CD4-positive, alpha-beta T cell (primary cell): ENCODE data around the gene VIPR2. TPM values are rescaled to one million over a fixed set of nuclear protein-coding genes. Genes with fewer than 3 reads are reported as not detected.
A peak's percentile ranks its signal among the peaks of the same experiment; 100 is the strongest.

Experiments used
- ATAC-seq: fragments of 200-7000 bp; cut with Tn5 transposase; one replicate; pipeline ENCODE4 v1.10.0; 2022; ENCODE audit warnings: mild to moderate bottlenecking; ENCODE audit not compliant: poor library complexity
- CTCF ChIA-PET: fragments of 350-600 bp; sonication (Branson Sonifier 250); formaldehyde crosslinking; loops from one replicate; lab custom pipeline; 2021; ENCODE audit warnings: antibody characterized with exemption, inconsistent platforms; lab: Charles Lee
- POLR2A ChIA-PET: fragments of 350-600 bp; sonication (Branson Sonifier 250); formaldehyde crosslinking; loops from one replicate; lab custom pipeline; 2021; ENCODE audit warnings: antibody characterized with exemption, inconsistent platforms; lab: Charles Lee
- DNase-seq, 14 experiments: peaks; one replicate each; pipeline ENCODE4 v3.0.0-alpha.2; 2013 to 2020; ENCODE audit warnings: mixed read lengths in 2 of 14
- H3K27ac ChIP-seq, 2 donors: one replicate each; pipeline versions ENCODE4 v1.5.1 to v1.7.0; 2013; ENCODE audit warnings: low read length in 2 of 2, low read depth in 1 of 2, mild to moderate bottlenecking in 1 of 2
- H3K27me3 ChIP-seq, 2 experiments: 1 replicate in 1 of 2; 2 replicates in 1 of 2; pipeline versions ENCODE4 v1.6.1 to v1.7.0; 2013; ENCODE audit warnings: low read length in 2 of 2, control low read depth in 1 of 2, mild to moderate bottlenecking in 1 of 2, moderate library complexity in 1 of 2; ENCODE audit not compliant: insufficient read depth in 2 of 2, control insufficient read depth in 1 of 2
- H3K36me3 ChIP-seq: one replicate; pipeline ENCODE4 v1.6.1; 2013; ENCODE audit warnings: low read length, control low read depth; ENCODE audit not compliant: insufficient read depth
- H3K4me1 ChIP-seq: one replicate; pipeline ENCODE4 v1.6.1; 2013; ENCODE audit warnings: low read length, control low read depth; ENCODE audit not compliant: insufficient read depth
- H3K4me3 ChIP-seq: one replicate; pipeline ENCODE4 v1.5.1; 2013; ENCODE audit warnings: mild to moderate bottlenecking, low read length, moderate library complexity
- H3K9me3 ChIP-seq, 2 experiments: 1 replicate in 1 of 2; 2 replicates in 1 of 2; pipeline versions ENCODE4 v1.6.1 to v1.7.0; 2013; ENCODE audit warnings: low read length in 2 of 2, mild to moderate bottlenecking in 2 of 2, control low read depth in 1 of 2, moderate library complexity in 1 of 2; ENCODE audit not compliant: control insufficient read depth in 1 of 2, insufficient read depth in 1 of 2
- H3K27ac Mint-ChIP-seq: one replicate; pipeline ENCODE4 v1.8.0; 2020; ENCODE audit warnings: mixed read lengths
- H3K27me3 Mint-ChIP-seq: one replicate; pipeline ENCODE4 v1.8.0; 2021; ENCODE audit warnings: mixed read lengths
- H3K36me3 Mint-ChIP-seq: one replicate; pipeline ENCODE4 v1.8.0; 2021; ENCODE audit warnings: low read depth, mixed read lengths
- H3K4me1 Mint-ChIP-seq: one replicate; pipeline ENCODE4 v1.8.0; 2021; ENCODE audit warnings: low read depth, mixed read lengths
- H3K4me3 Mint-ChIP-seq: one replicate; pipeline ENCODE4 v1.8.0; 2020; ENCODE audit warnings: mild to moderate bottlenecking, mixed read lengths
- H3K9me3 Mint-ChIP-seq: one replicate; pipeline ENCODE4 v1.8.0; 2020; ENCODE audit warnings: mixed read lengths
- intact Hi-C, 2 experiments: fragments of 100-400 bp; cut with DNase I in 1 of 2; cut with micrococcal nuclease in 1 of 2; formaldehyde crosslinking; loops; one replicate each; pipeline versions ENCODE4 v1.15.1 to v1.9.0; 2023 to 2025; cut with DNase I, micrococcal nuclease
- total RNA-seq, 174 experiments: library from RNA in 2 of 174; stranded (reverse) in 2 of 174; gene quantifications; one replicate each; pipeline ENCODE4 v1.2.3 and lab custom pipeline; 2021 to 2026
- TF ChIP-seq, protein P1 (sequence below): fragments of 200-600 bp; IDR thresholded peaks from one replicate; pipeline ENCODE4 v1.8.0; 2022; ENCODE audit warnings: antibody characterized with exemption, mild to moderate bottlenecking

The VIPR2 gene
- total RNA-seq, 2 experiments from 2014 or later: 0.59 to 0.80 TPM

DNA sequence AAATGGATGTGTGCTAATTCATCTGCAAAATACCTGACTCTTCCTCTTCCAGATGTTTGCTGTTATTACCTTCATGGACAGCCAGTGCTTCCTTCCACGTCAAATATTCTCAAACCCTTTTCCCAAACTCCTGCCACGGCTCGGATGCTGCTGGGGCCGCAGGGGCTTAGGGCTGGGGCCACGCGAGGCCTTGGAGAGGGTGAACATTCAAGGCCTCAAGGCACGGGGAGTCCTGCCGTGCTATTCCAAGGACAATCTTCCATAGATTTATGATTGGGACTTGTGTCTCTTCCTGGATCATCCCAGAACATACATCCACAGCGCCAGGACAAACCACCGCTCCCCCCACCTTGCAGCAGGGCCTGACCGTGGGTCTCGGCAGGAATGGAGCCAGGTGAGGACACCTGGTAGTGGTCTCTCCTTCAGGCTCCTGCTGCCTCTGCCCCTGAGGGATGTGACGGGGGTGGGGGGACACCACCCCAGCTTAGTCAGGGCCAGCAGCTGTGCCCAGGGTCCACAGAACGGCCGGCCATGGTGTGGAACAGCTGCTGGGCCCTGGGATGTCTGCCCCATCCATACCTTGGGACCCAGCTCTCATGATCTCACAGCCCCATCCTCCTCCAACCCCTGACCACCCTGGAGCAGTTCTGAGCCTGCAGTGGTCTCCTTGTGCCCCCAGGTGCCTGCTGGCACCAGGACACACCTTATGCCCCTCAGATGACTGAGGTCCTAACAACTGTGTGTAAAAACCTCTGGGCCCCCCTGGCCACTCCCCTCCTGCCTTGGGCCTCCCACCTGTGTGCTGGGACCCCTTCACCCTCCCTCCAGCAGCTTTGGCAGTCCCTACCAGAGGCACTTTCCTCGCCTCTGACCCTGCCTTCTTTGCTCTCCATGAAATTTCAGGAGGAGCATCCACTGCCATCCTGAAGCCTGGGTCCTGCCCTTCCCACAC, 16.7 kb downstream of the VIPR2 start:
- H3K27me3 Mint-ChIP-seq: peaks cover 21% of the 10 kb centered on the region

DNA sequence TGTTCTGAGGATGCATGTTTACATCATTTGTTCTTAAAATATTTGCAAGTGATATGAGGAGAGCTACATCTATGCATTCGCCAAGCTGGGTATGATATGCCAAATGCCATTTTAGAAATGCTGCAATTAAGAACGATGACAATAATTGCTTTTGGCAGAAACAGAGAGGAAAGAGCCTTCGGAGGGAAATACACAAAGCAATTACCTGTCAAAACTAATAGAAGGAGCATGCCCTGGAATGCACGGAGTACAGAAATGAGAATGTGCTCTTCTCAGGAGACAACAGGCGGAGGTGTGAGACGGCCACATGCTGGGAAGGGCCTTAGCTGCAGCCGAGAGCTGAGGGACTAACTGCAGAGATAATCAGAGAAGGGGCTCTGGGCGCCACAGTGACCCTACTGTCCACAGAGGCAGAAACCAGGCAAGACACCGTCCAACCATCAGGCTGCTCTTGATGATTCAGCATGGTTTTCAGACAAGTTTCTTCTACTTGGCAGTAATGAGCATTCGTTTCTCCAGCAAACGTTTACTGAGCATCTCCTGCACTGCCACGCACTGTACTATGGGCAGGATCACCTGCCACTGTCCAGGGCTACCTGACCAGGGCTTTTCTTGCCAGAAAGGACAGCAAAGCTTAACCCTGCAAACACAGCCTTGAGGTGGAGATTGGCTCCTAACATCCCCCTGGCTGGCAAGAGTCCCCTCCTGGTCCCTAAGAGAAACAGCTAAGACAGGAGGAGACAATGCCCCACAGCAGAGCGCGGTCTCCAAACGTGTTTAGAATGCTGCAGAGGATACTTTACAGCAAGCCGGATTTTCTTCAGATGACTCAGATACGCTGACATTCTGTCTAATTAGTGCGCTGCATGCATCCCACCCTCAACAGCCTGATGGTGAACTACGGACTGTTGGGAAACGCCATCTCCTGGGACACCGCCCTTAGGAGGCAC, 18.1 kb downstream of the VIPR2 start:
- Histone ChIP-seq H3K9me3 (no peaks in the 10 kb centered on the region), H3K27me3 (peaks cover 0 to 5% of the 10 kb centered on the region in 2 experiments), H3K36me3 (no peaks in the 10 kb centered on the region), H3K4me1 (no peaks in the 10 kb centered on the region), H3K27ac (no peak overlapping the region), H3K4me3 (no peak overlapping the region)
- peak in 1 of 14 experiments; percentile 20 for DNase-seq
- Mint-ChIP-seq H3K4me3 (no peak overlapping the region), H3K4me1 (no peaks in the 10 kb centered on the region), H3K27ac (no peak overlapping the region), H3K9me3 (no peaks in the 10 kb centered on the region), H3K36me3 (no peaks in the 10 kb centered on the region), H3K27me3 (peaks cover 23% of the 10 kb centered on the region)
- POLR2A ChIA-PET: no interaction called here
- ATAC-seq: no peak
- intact Hi-C loops: no loop called here
- CTCF ChIA-PET: no interaction called here
- TF ChIP-seq, protein P1, sequence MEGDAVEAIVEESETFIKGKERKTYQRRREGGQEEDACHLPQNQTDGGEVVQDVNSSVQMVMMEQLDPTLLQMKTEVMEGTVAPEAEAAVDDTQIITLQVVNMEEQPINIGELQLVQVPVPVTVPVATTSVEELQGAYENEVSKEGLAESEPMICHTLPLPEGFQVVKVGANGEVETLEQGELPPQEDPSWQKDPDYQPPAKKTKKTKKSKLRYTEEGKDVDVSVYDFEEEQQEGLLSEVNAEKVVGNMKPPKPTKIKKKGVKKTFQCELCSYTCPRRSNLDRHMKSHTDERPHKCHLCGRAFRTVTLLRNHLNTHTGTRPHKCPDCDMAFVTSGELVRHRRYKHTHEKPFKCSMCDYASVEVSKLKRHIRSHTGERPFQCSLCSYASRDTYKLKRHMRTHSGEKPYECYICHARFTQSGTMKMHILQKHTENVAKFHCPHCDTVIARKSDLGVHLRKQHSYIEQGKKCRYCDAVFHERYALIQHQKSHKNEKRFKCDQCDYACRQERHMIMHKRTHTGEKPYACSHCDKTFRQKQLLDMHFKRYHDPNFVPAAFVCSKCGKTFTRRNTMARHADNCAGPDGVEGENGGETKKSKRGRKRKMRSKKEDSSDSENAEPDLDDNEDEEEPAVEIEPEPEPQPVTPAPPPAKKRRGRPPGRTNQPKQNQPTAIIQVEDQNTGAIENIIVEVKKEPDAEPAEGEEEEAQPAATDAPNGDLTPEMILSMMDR: no peak

More for the DNA sequence above, 16.7 kb downstream of the VIPR2 start:
- no peaks in the 10 kb centered on the region for H3K9me3 ChIP-seq
- H3K4me3 ChIP-seq: no peak overlapping the region
- no peak overlapping the region for H3K27ac ChIP-seq
- no peak for ATAC-seq
- peak in 1 of 14 experiments; percentile 27 for DNase-seq
- TF ChIP-seq, protein P1: no peak
- H3K36me3 Mint-ChIP-seq: no peaks in the 10 kb centered on the region
- peaks cover 0 to 5% of the 10 kb centered on the region in 2 experiments for H3K27me3 ChIP-seq
- no peak overlapping the region for H3K4me3 Mint-ChIP-seq
- ChIA-PET POLR2A (no interaction called here), CTCF (no interaction called here)
- no peaks in the 10 kb centered on the region for H3K4me1 ChIP-seq
- no peaks in the 10 kb centered on the region for H3K4me1 Mint-ChIP-seq
- intact Hi-C loops: no loop called here
- H3K9me3 Mint-ChIP-seq: no peaks in the 10 kb centered on the region
- no peak overlapping the region for H3K27ac Mint-ChIP-seq
- no peaks in the 10 kb centered on the region for H3K36me3 ChIP-seq

DNA sequence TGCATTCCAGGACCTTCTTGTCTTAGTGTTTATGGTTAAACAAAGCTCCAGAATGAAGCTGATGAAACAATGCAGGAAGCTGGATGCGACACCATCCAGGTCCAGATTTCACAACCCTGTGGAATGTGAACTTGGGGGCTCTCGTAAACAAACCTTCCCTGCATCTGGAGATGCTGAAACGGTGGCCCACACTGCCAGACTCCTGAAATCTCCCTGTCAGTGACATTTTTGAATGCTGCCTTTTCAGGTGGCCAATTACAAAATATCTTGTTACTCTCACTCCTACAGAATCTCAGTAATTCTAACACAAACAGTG, 18.8 kb downstream of the VIPR2 start:
- peaks cover 0 to 5% of the 10 kb centered on the region in 2 experiments for H3K27me3 ChIP-seq
- no peak overlapping the region for H3K4me3 Mint-ChIP-seq
- intact Hi-C loops: no loop called here
- H3K36me3 Mint-ChIP-seq: no peaks in the 10 kb centered on the region
- no peaks in the 10 kb centered on the region for H3K9me3 Mint-ChIP-seq
- no peak overlapping the region for H3K27ac Mint-ChIP-seq
- POLR2A ChIA-PET: no interaction called here
- TF ChIP-seq, protein P1: no peak
- CTCF ChIA-PET: no interaction called here
- H3K4me3 ChIP-seq: no peak overlapping the region
- ATAC-seq (no peak), DNase-seq (no peak)
- H3K4me1 ChIP-seq: no peaks in the 10 kb centered on the region
- no peaks in the 10 kb centered on the region for H3K36me3 ChIP-seq
- H3K4me1 Mint-ChIP-seq: no peaks in the 10 kb centered on the region
- no peaks in the 10 kb centered on the region for H3K9me3 ChIP-seq
- no peak overlapping the region for H3K27ac ChIP-seq
- peaks cover 21% of the 10 kb centered on the region for H3K27me3 Mint-ChIP-seq
